Fibroblast of lung (primary cell): ENCODE measurements around the gene PURA. TPM values are rescaled to one million over a fixed set of nuclear protein-coding genes. Genes with fewer than 3 reads are reported as not detected.

Experiments used
- DNase-seq, 2 donors: peaks; one replicate each; pipeline versions ENCODE4 v3.0.0 to v3.0.0-alpha.2; 2010; ENCODE audit warnings: low read depth in 2 of 2
- H2AFZ ChIP-seq: 2 replicates; pipeline ENCODE4 v1.5.1; 2012; ENCODE audit warnings: low read length, control low read depth, inconsistent platforms
- H3K27ac ChIP-seq: 2 replicates; pipeline ENCODE4 v1.5.1; 2011; ENCODE audit warnings: low read length, control low read depth; ENCODE audit not compliant: insufficient read depth
- H3K27me3 ChIP-seq: 2 replicates; pipeline ENCODE4 v1.5.1; 2011; ENCODE audit warnings: mild to moderate bottlenecking, low read length; ENCODE audit not compliant: control insufficient read depth, insufficient read depth
- H3K36me3 ChIP-seq: 2 replicates; pipeline ENCODE4 v1.5.1; 2011; ENCODE audit warnings: low read length; ENCODE audit not compliant: control insufficient read depth, insufficient read depth
- H3K4me1 ChIP-seq: 2 replicates; pipeline ENCODE4 v1.5.1; 2011; ENCODE audit warnings: low read length; ENCODE audit not compliant: control insufficient read depth, insufficient read depth; ENCODE audit errors: extremely low read depth
- H3K4me2 ChIP-seq: 2 replicates; pipeline ENCODE4 v1.5.1; 2011; ENCODE audit warnings: low read length, control low read depth; ENCODE audit not compliant: insufficient read depth; ENCODE audit errors: extremely low read depth
- H3K4me3 ChIP-seq, 4 experiments: fragments of 200-600 bp in 1 of 4; sonication (generic) in 1 of 4; replicated peaks in 1 of 4; 2 replicates each; pipeline ENCODE4 v1.5.1; 2011 to 2016; ENCODE audit warnings: low read length in 4 of 4, low read depth in 3 of 4, mild to moderate bottlenecking in 3 of 4, control low read depth in 2 of 4, inconsistent platforms in 1 of 4, mixed read lengths in 1 of 4; ENCODE audit not compliant: insufficient read depth in 1 of 4; ENCODE audit errors: control extremely low read depth in 1 of 4
- H3K79me2 ChIP-seq: 2 replicates; pipeline ENCODE4 v1.5.1; 2012; ENCODE audit warnings: mild to moderate bottlenecking, low read length, inconsistent platforms; ENCODE audit not compliant: control insufficient read depth, insufficient read depth
- H3K9ac ChIP-seq: 2 replicates; pipeline ENCODE4 v1.5.1; 2011; ENCODE audit warnings: mild to moderate bottlenecking, low read length, control low read depth; ENCODE audit not compliant: insufficient read depth
- H3K9me3 ChIP-seq: 2 replicates; pipeline ENCODE4 v1.5.1; 2012; ENCODE audit warnings: low read depth, low read length; ENCODE audit not compliant: control insufficient read depth, insufficient read depth
- H4K20me1 ChIP-seq: 2 replicates; pipeline ENCODE4 v1.5.1; 2011; ENCODE audit warnings: low read length; ENCODE audit not compliant: control insufficient read depth, insufficient read depth; ENCODE audit errors: extremely low read depth
- EZH2 ChIP-seq: IDR thresholded peaks from 2 replicates; pipeline ENCODE4 v1.5.1; 2012; ENCODE audit warnings: low read length, control low read depth, mild to moderate bottlenecking; ENCODE audit errors: missing control alignments
- polyA plus RNA-seq, 2 donors: library from polyadenylated mRNA; depleted of rRNA in 1 of 2; stranded (reverse) in 1 of 2; unstranded in 1 of 2; fragments of >200 nt; gene quantifications; 2 replicates each; pipeline ENCODE4 v1.2.1, GENCODE V29; 2011 to 2012; ENCODE audit warnings: missing spikeins in 1 of 2
- total RNA-seq: library from RNA; depleted of rRNA; stranded (reverse); fragments of >200 nt; gene quantifications from 2 replicates; pipeline ENCODE4 v1.2.1, GENCODE V29; 2014
- TF ChIP-seq, protein P1 (sequence below), 2 donors: IDR thresholded peaks in 1 of 2; conservative IDR thresholded peaks in 1 of 2; 1 replicate in 1 of 2; 2 replicates in 1 of 2; pipeline ENCODE4 v1.5.1; 2011 to 2012; ENCODE audit warnings: low read length in 2 of 2, control low read depth in 1 of 2, inconsistent platforms in 1 of 2, low read depth in 1 of 2, mild to moderate bottlenecking in 1 of 2

Gene PURA
- total and polyA plus RNA-seq, 2 donors (not counting 1 experiment from before 2014, with no cell fraction given): 8.0 to 20.0 TPM

GRCh38 chr5:140116716-140117115, 2.8 kb downstream of the PURA start:
- no peak overlapping the region for H2AFZ ChIP-seq
- no peak overlapping the region for H3K27ac ChIP-seq
- no peaks in the 10 kb centered on the region for H3K27me3 ChIP-seq
- peaks cover 56% of the 10 kb centered on the region for H3K79me2 ChIP-seq
- no peak for DNase-seq
- H3K9ac ChIP-seq: no peak overlapping the region
- TF ChIP-seq, protein P1, sequence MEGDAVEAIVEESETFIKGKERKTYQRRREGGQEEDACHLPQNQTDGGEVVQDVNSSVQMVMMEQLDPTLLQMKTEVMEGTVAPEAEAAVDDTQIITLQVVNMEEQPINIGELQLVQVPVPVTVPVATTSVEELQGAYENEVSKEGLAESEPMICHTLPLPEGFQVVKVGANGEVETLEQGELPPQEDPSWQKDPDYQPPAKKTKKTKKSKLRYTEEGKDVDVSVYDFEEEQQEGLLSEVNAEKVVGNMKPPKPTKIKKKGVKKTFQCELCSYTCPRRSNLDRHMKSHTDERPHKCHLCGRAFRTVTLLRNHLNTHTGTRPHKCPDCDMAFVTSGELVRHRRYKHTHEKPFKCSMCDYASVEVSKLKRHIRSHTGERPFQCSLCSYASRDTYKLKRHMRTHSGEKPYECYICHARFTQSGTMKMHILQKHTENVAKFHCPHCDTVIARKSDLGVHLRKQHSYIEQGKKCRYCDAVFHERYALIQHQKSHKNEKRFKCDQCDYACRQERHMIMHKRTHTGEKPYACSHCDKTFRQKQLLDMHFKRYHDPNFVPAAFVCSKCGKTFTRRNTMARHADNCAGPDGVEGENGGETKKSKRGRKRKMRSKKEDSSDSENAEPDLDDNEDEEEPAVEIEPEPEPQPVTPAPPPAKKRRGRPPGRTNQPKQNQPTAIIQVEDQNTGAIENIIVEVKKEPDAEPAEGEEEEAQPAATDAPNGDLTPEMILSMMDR (conservative IDR thresholded peaks at IDR 0.05 in 1 of 2, IDR thresholded peaks at IDR 0.05 in 1 of 2; ENCODE audit: low read depth in 1 of 2, low read length in 2 of 2): no peak
- no peak for TF ChIP-seq EZH2
- H3K9me3 ChIP-seq: no peaks in the 10 kb centered on the region
- peak overlapping the region; percentile 61 for H3K4me2 ChIP-seq
- peaks cover 6% of the 10 kb centered on the region for H3K4me1 ChIP-seq
- H3K4me3 ChIP-seq: peak overlapping the region in 1 of 4 experiments; percentile 73
- no peaks in the 10 kb centered on the region for H3K36me3 ChIP-seq
- H4K20me1 ChIP-seq: peaks cover 3% of the 10 kb centered on the region

GRCh38 chr5:140117523-140117922, 3.6 kb downstream of the PURA start:
- Histone ChIP-seq H3K27ac (no peak overlapping the region), H3K4me3 (no peak overlapping the region), H4K20me1 (peaks cover 3% of the 10 kb centered on the region), H3K4me2 (no peak overlapping the region), H2AFZ (no peak overlapping the region), H3K36me3 (no peaks in the 10 kb centered on the region), H3K9me3 (no peaks in the 10 kb centered on the region), H3K79me2 (peaks cover 48% of the 10 kb centered on the region), H3K27me3 (no peaks in the 10 kb centered on the region), H3K4me1 (peaks cover 4% of the 10 kb centered on the region), H3K9ac (no peak overlapping the region)
- TF ChIP-seq, protein P1 (conservative IDR thresholded peaks at IDR 0.05 in 1 of 2, IDR thresholded peaks at IDR 0.05 in 1 of 2; ENCODE audit: low read depth in 1 of 2, low read length in 2 of 2): no peak
- no peak for DNase-seq

DNA sequence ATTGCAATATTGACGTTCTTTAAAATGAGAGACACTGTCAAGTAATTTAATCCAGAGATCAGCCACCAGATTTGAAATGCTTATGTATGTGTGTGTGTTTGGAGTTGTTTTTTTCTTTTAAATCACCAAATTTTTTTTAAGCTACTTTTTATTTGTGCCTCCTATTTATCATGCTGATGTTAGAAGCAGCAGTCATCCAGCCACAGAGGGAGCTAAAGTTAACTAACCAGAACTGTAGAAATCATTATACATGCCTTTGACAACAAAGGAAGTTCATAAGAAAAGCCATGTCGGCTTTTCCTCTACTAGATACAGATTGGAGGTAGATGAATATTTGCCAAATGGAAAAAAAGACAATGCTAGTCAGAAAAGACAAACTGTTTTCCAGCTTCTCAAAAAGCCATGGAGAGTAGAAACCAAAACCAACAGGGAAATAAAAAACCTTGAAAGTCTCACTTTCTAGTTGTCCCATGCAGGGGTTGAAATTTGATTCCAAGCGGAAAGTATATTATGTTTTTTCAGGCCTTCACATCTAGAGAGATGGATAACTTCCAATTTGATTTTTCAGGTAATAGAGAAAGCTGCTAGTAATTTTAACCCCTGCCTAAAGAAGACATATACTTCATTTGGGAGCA, 4.5 kb downstream of the PURA start:
- H3K4me1 ChIP-seq: peaks cover 3% of the 10 kb centered on the region
- no peaks in the 10 kb centered on the region for H3K36me3 ChIP-seq
- no peaks in the 10 kb centered on the region for H3K27me3 ChIP-seq
- no peak overlapping the region for H3K4me3 ChIP-seq
- no peak overlapping the region for H3K27ac ChIP-seq
- no peaks in the 10 kb centered on the region for H3K9me3 ChIP-seq
- no peak overlapping the region for H2AFZ ChIP-seq
- no peak overlapping the region for H3K9ac ChIP-seq
- no peak for DNase-seq
- no peak overlapping the region for H3K4me2 ChIP-seq
- TF ChIP-seq, protein P1 (conservative IDR thresholded peaks at IDR 0.05 in 1 of 2, IDR thresholded peaks at IDR 0.05 in 1 of 2; ENCODE audit: low read depth in 1 of 2, low read length in 2 of 2): no peak
- TF ChIP-seq EZH2: no peak
- H3K79me2 ChIP-seq: peaks cover 39% of the 10 kb centered on the region
- H4K20me1 ChIP-seq: peaks cover 3% of the 10 kb centered on the region
